ENCODE data around the gene REXO1. TPM values are rescaled to one million over a fixed set of nuclear protein-coding genes. Genes with fewer than 3 reads are reported as not detected.

The REXO1 gene
- total and polyA plus RNA-seq, 2 of the 13 experiments (the other 11 are each of a cell fraction or from before 2014, with no cell fraction given): 5.0 to 11.2 TPM

DNA sequence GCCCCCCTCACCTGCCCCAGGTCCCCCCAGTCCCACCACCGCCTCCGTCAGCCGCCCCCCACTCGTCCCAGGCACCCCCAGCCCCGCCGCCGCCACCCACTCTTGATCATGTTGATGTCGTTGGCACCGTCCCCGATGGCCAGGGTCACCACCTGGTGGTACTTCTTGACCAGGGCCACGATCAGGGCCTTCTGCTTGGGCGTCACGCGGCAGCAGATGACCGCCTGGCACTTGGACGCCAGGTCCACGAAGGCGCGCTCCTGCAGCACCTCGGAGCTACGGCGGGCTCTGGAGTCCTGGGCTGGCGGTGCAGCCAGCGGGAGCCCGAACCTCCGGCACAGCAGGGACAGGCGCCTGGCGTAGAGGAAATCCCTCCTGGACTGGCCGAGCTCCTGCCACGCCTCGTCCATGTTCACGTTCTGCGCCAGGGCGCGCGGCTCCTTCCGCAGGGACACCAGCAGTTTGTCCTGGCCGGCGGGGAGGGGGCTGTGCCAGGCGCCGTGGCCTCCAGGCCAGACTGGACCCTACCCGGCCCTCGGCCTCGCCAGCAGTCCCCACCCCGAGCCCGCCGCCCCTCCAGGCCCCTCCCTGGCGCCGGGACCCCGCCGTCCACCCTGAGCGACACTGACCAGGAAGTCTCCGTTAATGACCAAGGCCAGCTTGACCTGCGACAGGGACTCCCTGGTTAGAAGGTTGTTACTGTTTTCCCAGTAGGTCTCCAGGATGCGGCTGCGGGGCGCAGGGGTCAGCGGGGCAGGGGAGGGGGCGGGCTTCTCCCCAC is 58.8 kb downstream of the REXO1 start (continued):
- TF ChIP-seq LRRFIP1 (CRISPR knock-in tag; conservative IDR thresholded peaks at IDR 0.05): no peak
- peak; percentile 33; the same call in 1 of the 2 replicates for TF ChIP-seq GABPB1 (CRISPR knock-in tag; IDR thresholded peaks at IDR 0.05)
- 0 out of 2 replicates have a peak, but pooled peaks have one; percentile 13 for TF ChIP-seq GPN1 (CRISPR knock-in tag; IDR thresholded peaks at IDR 0.05; ENCODE audit: borderline replicate concordance)
- TF ChIP-seq ZNF253 (CRISPR knock-in tag; IDR thresholded peaks at IDR 0.05; ENCODE audit: borderline replicate concordance): no peak
- 0 out of 2 replicates have a peak, but pooled peaks have one; percentile 9 for TF ChIP-seq SAP130 (CRISPR knock-in tag; IDR thresholded peaks at IDR 0.05; ENCODE audit: low read depth)

DNA sequence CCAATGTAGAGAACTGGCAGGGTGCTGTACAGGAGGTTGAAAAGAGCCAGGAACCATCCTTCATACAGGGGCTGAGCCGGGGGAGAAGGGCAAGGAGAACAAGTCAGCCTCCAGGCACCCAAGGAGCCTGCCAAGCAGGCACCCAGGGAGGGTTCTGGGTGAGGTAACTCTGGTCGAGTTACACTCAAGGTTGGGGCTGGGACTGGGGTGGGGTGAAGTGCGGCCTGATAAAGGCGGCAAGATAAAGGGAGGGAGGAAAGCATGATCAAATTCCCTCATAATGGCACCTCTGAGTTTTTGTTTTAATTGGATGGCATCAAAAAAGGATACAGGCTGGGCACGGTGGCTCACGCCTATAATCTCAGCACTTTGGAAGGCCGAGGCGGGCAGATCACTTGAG is 61.2 kb downstream of the REXO1 start:
- Histone ChIP-seq H3K79me2 (ENCODE audit: insufficient read depth, low read length) (no peaks in the 10 kb centered on the region), H3K9me3 (ENCODE audit: low read length) (no peaks in the 10 kb centered on the region), H3K36me3 (replicated peaks in 1 of 2; ENCODE audit: control insufficient read depth in 1 of 2, insufficient read depth in 2 of 2, low read length in 2 of 2) (no peaks in the 10 kb centered on the region), H3K4me3 (replicated peaks in 1 of 3; ENCODE audit: insufficient read depth in 1 of 3, low read depth in 2 of 3, low read length in 3 of 3) (no peak overlapping the region), H3K4me2 (ENCODE audit: low read depth, low read length) (no peak overlapping the region), H3K27ac (ENCODE audit: extremely low read length, insufficient read depth, low read length) (no peak overlapping the region), H2AFZ (ENCODE audit: low read length) (no peak overlapping the region), H4K20me1 (ENCODE audit: insufficient read depth, low read length) (no peaks in the 10 kb centered on the region), H3K4me1 (ENCODE audit: insufficient read depth, low read length) (no peaks in the 10 kb centered on the region), H3K27me3 (ENCODE audit: control insufficient read depth in 1 of 2, insufficient read depth in 2 of 2, low read length in 2 of 2) (peaks cover 5 to 36% of the 10 kb centered on the region in 2 experiments), H3K9ac (ENCODE audit: insufficient read depth, low read depth, low read length) (no peak overlapping the region)
- no TSS peak for BruUV-seq (replicated peaks)
- TF ChIP-seq, protein P1, sequence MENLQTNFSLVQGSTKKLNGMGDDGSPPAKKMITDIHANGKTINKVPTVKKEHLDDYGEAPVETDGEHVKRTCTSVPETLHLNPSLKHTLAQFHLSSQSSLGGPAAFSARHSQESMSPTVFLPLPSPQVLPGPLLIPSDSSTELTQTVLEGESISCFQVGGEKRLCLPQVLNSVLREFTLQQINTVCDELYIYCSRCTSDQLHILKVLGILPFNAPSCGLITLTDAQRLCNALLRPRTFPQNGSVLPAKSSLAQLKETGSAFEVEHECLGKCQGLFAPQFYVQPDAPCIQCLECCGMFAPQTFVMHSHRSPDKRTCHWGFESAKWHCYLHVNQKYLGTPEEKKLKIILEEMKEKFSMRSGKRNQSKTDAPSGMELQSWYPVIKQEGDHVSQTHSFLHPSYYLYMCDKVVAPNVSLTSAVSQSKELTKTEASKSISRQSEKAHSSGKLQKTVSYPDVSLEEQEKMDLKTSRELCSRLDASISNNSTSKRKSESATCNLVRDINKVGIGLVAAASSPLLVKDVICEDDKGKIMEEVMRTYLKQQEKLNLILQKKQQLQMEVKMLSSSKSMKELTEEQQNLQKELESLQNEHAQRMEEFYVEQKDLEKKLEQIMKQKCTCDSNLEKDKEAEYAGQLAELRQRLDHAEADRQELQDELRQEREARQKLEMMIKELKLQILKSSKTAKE (CRISPR knock-in tag; IDR thresholded peaks at IDR 0.05; ENCODE audit: borderline replicate concordance): no peak
- DNase-seq (ENCODE audit: low spot score): no peak
- WGBS (ENCODE audit: low lambda C conversion rate): 26% methylated on average over 8 of the region's 8 CpGs
- intact Hi-C loops (cut with micrococcal nuclease; ENCODE audit: unreplicated experiment): no loop called here
- ChIA-PET POLR2A (no interaction called here), CTCF (ENCODE audit: low intra/inter-chr PET ratio, low total read pairs) (no interaction called here)
- ATAC-seq: no peak
- in situ Hi-C loops (cut with HindIII; ENCODE audit: extremely low pct_ligation_motif_present, low pct_unique_long_range_greater_than_20kb): no loop called here
- no peak for FAIRE-seq

All from HepG2 (cell line).